HepG2 (cell line): ENCODE measurements around the gene SCT. TPM values are rescaled to one million over a fixed set of nuclear protein-coding genes. Genes with fewer than 3 reads are reported as not detected.

ENCODE experiments used
- AFF4 ChIP-seq: sonication (generic); formaldehyde crosslinking; IDR thresholded peaks from 2 replicates; pipeline ENCODE4 v1.4.0; 2020; ENCODE audit warnings: missing genetic modification reagents
- EEA1 ChIP-seq: sonication (generic); formaldehyde crosslinking; IDR thresholded peaks from 2 replicates; pipeline ENCODE4 v1.5.1; 2020; ENCODE audit warnings: mild to moderate bottlenecking, missing genetic modification reagents, borderline replicate concordance
- FLYWCH1 ChIP-seq: sonication (generic); formaldehyde crosslinking; IDR thresholded peaks from 2 replicates; pipeline ENCODE4 v1.8.1; 2023; ENCODE audit warnings: mild to moderate bottlenecking, missing genetic modification reagents
- FOXA3 ChIP-seq: IDR thresholded peaks from 2 replicates; pipeline ENCODE4 v1.6.1; 2016; ENCODE audit warnings: missing genetic modification reagents, missing compliant biosample characterization
- MXD1 ChIP-seq: sonication (generic); formaldehyde crosslinking; IDR thresholded peaks from 2 replicates; pipeline ENCODE4 v1.4.0; 2020; ENCODE audit warnings: mild to moderate bottlenecking, missing genetic modification reagents
- NONO ChIP-seq, 2 experiments: fragments of 450-650 bp in 1 of 2; sonication (generic) in 1 of 2; formaldehyde crosslinking in 1 of 2; IDR thresholded peaks in 1 of 2; conservative IDR thresholded peaks in 1 of 2; 2 replicates each; pipeline versions ENCODE4 v1.6.1 to v1.8.0; 2017 to 2022; ENCODE audit warnings: mild to moderate bottlenecking in 1 of 2, missing genetic modification reagents in 1 of 2, moderate library complexity in 1 of 2
- NR0B2 ChIP-seq: sonication (generic); formaldehyde crosslinking; IDR thresholded peaks from 2 replicates; pipeline ENCODE4 v1.4.0; 2020; ENCODE audit warnings: mild to moderate bottlenecking, missing genetic modification reagents
- PREB ChIP-seq: sonication (generic); formaldehyde crosslinking; IDR thresholded peaks from 2 replicates; pipeline ENCODE4 v1.4.0; 2020; ENCODE audit warnings: missing genetic modification reagents
- RELA ChIP-seq: sonication (generic); formaldehyde crosslinking; IDR thresholded peaks from 2 replicates; pipeline ENCODE4 v1.4.0; 2020; ENCODE audit warnings: missing genetic modification reagents
- SOX6 ChIP-seq, 2 experiments: fragments of 450-650 bp in 1 of 2; sonication (generic) in 1 of 2; formaldehyde crosslinking in 1 of 2; IDR thresholded peaks; 2 replicates each; pipeline versions ENCODE4 v1.4.0 to v1.6.1; 2017 to 2020; ENCODE audit warnings: antibody characterized with exemption in 1 of 2, mild to moderate bottlenecking in 1 of 2, missing genetic modification reagents in 1 of 2
- WIZ ChIP-seq: sonication (generic); formaldehyde crosslinking; IDR thresholded peaks from 2 replicates; pipeline ENCODE4 v1.5.1; 2020; ENCODE audit warnings: mild to moderate bottlenecking, missing genetic modification reagents
- YEATS2 ChIP-seq: sonication (generic); formaldehyde crosslinking; IDR thresholded peaks from 2 replicates; pipeline ENCODE4 v1.4.0; 2020; ENCODE audit warnings: missing genetic modification reagents, borderline replicate concordance
- ZEB1 ChIP-seq: IDR thresholded peaks from 2 replicates; pipeline ENCODE4 v1.6.1; 2012; ENCODE audit warnings: mild to moderate bottlenecking, low read depth, inconsistent platforms; ENCODE audit not compliant: insufficient replicate concordance
- ZFP41 ChIP-seq: sonication (generic); formaldehyde crosslinking; IDR thresholded peaks from 2 replicates; pipeline ENCODE4 v1.4.0; 2020; ENCODE audit warnings: mild to moderate bottlenecking, missing genetic modification reagents, borderline replicate concordance
- ZGPAT ChIP-seq: IDR thresholded peaks from 2 replicates; pipeline ENCODE4 v1.6.1; 2016; ENCODE audit warnings: mild to moderate bottlenecking
- ZNF224 ChIP-seq: sonication (generic); formaldehyde crosslinking; IDR thresholded peaks from 2 replicates; pipeline ENCODE4 v1.5.0; 2020; ENCODE audit warnings: mild to moderate bottlenecking, missing genetic modification reagents
- ZNF431 ChIP-seq: sonication (generic); formaldehyde crosslinking; IDR thresholded peaks from 2 replicates; pipeline ENCODE4 v1.9.0; 2022; ENCODE audit warnings: missing genetic modification reagents, low read depth, mild to moderate bottlenecking, borderline replicate concordance
- ZNF670 ChIP-seq: sonication (generic); formaldehyde crosslinking; IDR thresholded peaks from 2 replicates; pipeline ENCODE4 v1.8.0; 2022; ENCODE audit warnings: mild to moderate bottlenecking, missing genetic modification reagents, borderline replicate concordance
- ZNF691 ChIP-seq: sonication (generic); formaldehyde crosslinking; IDR thresholded peaks from 2 replicates; pipeline ENCODE4 v1.4.0; 2020; ENCODE audit warnings: missing genetic modification reagents, low read depth, mild to moderate bottlenecking, borderline replicate concordance
- ZNF713 ChIP-seq: sonication (generic); formaldehyde crosslinking; IDR thresholded peaks from 2 replicates; pipeline ENCODE4 v1.4.0; 2020; ENCODE audit warnings: mild to moderate bottlenecking, missing genetic modification reagents
- ZNF841 ChIP-seq: sonication (generic); formaldehyde crosslinking; IDR thresholded peaks from 2 replicates; pipeline ENCODE4 v1.8.1; 2023; ENCODE audit warnings: missing genetic modification reagents, borderline replicate concordance
- ZSCAN22 ChIP-seq: sonication (generic); formaldehyde crosslinking; IDR thresholded peaks from 2 replicates; pipeline ENCODE4 v1.4.0; 2020; ENCODE audit warnings: mild to moderate bottlenecking, missing genetic modification reagents
- polyA plus RNA-seq, 8 experiments: library from polyadenylated mRNA; depleted of rRNA in 3 of 8; stranded (reverse) in 7 of 8; unstranded in 1 of 8; fragments of >200 nt; fragmentation: Illumina TruSeq in 4 of 8; extraction: Trizol in 4 of 8; gene quantifications; 2 replicates each; pipeline versions ENCODE4 v1.2.1 to v1.2.3, GENCODE V29; 2011 to 2016; ENCODE audit warnings: low read depth in 4 of 8, missing spikeins in 1 of 8, mixed read lengths in 1 of 8; ENCODE audit not compliant: insufficient read depth in 1 of 8
- total RNA-seq, 5 experiments: library from RNA; depleted of rRNA; stranded (reverse); fragments of >200 nt; fragmentation: Illumina TruSeq; extraction: Trizol; gene quantifications; 2 replicates each; pipeline ENCODE4 v1.2.3, GENCODE V29; 2016; ENCODE audit warnings: low read depth in 1 of 5

The SCT gene
- total and polyA plus RNA-seq, 2 of the 13 experiments (the other 11 are each of a cell fraction or from before 2014, with no cell fraction given), result not detected

GRCh38 chr11:587978-588380 lies 39.0 kb downstream of the SCT start (continued):
- no peak for TF ChIP-seq ZEB1
- no peak for TF ChIP-seq ZNF670 (CRISPR knock-in tag)
- no peak for TF ChIP-seq EEA1
- no peak for TF ChIP-seq NONO (IDR thresholded peaks at IDR 0.05)
- TF ChIP-seq NONO (CRISPR knock-in tag; conservative IDR thresholded peaks at IDR 0.05), result no peak; the same call in none of the 2 replicates
- TF ChIP-seq NR0B2 (CRISPR knock-in tag), result no peak
- TF ChIP-seq ZNF431 (CRISPR knock-in tag), result 0 out of 2 replicates have a peak, but pooled peaks have one; percentile 38
- peak; percentile 72 for TF ChIP-seq FOXA3 (CRISPR knock-in tag)
- TF ChIP-seq RELA, result no peak
- no peak for TF ChIP-seq MXD1 (CRISPR knock-in tag)
- TF ChIP-seq ZNF841 (CRISPR knock-in tag), result no peak
- peak; percentile 49; the same call in 1 of the 2 replicates for TF ChIP-seq ZNF691 (CRISPR knock-in tag)
- no peak for TF ChIP-seq WIZ (CRISPR knock-in tag)
- no peak for TF ChIP-seq ZSCAN22
- no peak for TF ChIP-seq ZNF713
- no peak for TF ChIP-seq ZFP41 (CRISPR knock-in tag)
- peak; percentile 53; the same call in 1 of the 2 replicates for TF ChIP-seq YEATS2 (CRISPR knock-in tag)
- no peak for TF ChIP-seq PREB (CRISPR knock-in tag)
- no peak for TF ChIP-seq FLYWCH1
- TF ChIP-seq ZNF224 (CRISPR knock-in tag), result no peak
- TF ChIP-seq SOX6 (IDR thresholded peaks at IDR 0.05), result no peak
- TF ChIP-seq SOX6 (CRISPR knock-in tag; IDR thresholded peaks at IDR 0.05), result peak; percentile 73; the same call in 1 of the 2 replicates
- peak; percentile 85 for TF ChIP-seq ZGPAT (CRISPR knock-in tag)
- TF ChIP-seq AFF4 (CRISPR knock-in tag), result no peak
